KBM-7 (cell line): ENCODE data around the gene ACSM2B.
"Not testable (repeated sequence)": the region's sequence is repeated elsewhere in the genome, so short reads cannot be mapped to it uniquely, and the experiment has no call there.

Experiments used
- DNase-seq: peaks from one replicate; pipeline ENCODE4 v3.0.0-alpha.2; 2015
- in situ Hi-C: fragments of 300-500 bp; cut with MboI; formaldehyde crosslinking; loops from 2 replicates; pipeline ENCODE4 v1.14.3; 2020; ENCODE audit warnings: low sequenced_read_pairs, low pct_unique_long_range_greater_than_20kb, mixed read lengths

Gene ACSM2B

GRCh38 chr16:20540603-20541316, 35.4 kb downstream of the ACSM2B start:
- in situ Hi-C loops, DNase-seq: not testable (repeated sequence)

- DNase-seq = no peak
- in situ Hi-C loops = no loop called here
These were observed 37.5 kb downstream of the ACSM2B start for GRCh38 chr16:20538687-20539086.

GRCh38 chr16:20538181-20538580, 38.0 kb downstream of the ACSM2B start:
- in situ Hi-C loops = no loop called here
- no peak for DNase-seq

- DNase-seq, in situ Hi-C loops: not testable (repeated sequence)
These were observed 39.5 kb downstream of the ACSM2B start for GRCh38 chr16:20536669-20537068.

- in situ Hi-C loops = not testable (repeated sequence)
These were observed 43.8 kb downstream of the ACSM2B start for GRCh38 chr16:20532284-20532792.

GRCh38 chr16:20531795-20532194, 44.4 kb downstream of the ACSM2B start:
- in situ Hi-C loops = not testable (repeated sequence)

More at GRCh38 chr16:20532284-20532792, 43.8 kb downstream of the ACSM2B start:
- DNase-seq = not testable (repeated sequence)

GRCh38 chr16:20520103-20520502, 56.1 kb downstream of the ACSM2B start:
- in situ Hi-C loops = no loop called here
- no peak for DNase-seq

More at GRCh38 chr16:20531795-20532194, 44.4 kb downstream of the ACSM2B start:
- DNase-seq = not testable (repeated sequence)

- no peak for DNase-seq
- in situ Hi-C loops = no loop called here
These were observed 56.9 kb downstream of the ACSM2B start for GRCh38 chr16:20519231-20519630.

GRCh38 chr16:20517149-20517548, 59.0 kb downstream of the ACSM2B start:
- no peak for DNase-seq
- in situ Hi-C loops = no loop called here

- DNase-seq = no peak
- in situ Hi-C loops = no loop called here
These were observed 60.5 kb downstream of the ACSM2B start for GRCh38 chr16:20515688-20516090.

- no peak for DNase-seq
- in situ Hi-C loops = no loop called here
These were observed 65.8 kb downstream of the ACSM2B start for GRCh38 chr16:20510323-20510722.

GRCh38 chr16:20507280-20507679, 68.9 kb downstream of the ACSM2B start:
- in situ Hi-C loops = no loop called here
- no peak for DNase-seq

GRCh38 chr16:20504418-20504817, 71.7 kb downstream of the ACSM2B start:
- in situ Hi-C loops = no loop called here

GRCh38 chr16:20491448-20491847, 84.7 kb downstream of the ACSM2B start:
- DNase-seq, in situ Hi-C loops: not testable (repeated sequence)

More at GRCh38 chr16:20504418-20504817, 71.7 kb downstream of the ACSM2B start:
- DNase-seq = no peak

GRCh38 chr16:20490994-20491393, 85.2 kb downstream of the ACSM2B start:
- DNase-seq, in situ Hi-C loops: not testable (repeated sequence)
